OCI-LY1 (cell line): Measurements from ENCODE around the gene PTH1R.

Source experiments
- H2AFZ ChIP-seq: fragments of 200-600 bp; sonication (generic), shearing (Covaris generic); 2 replicates; pipeline ENCODE4 v1.6.0; 2014; ENCODE audit warnings: antibody characterized with exemption, mild to moderate bottlenecking, low read length
- H3F3A ChIP-seq: fragments of 200-600 bp; sonication (generic), shearing (Covaris generic); 2 replicates; pipeline ENCODE4 v1.6.0; 2014; ENCODE audit warnings: mild to moderate bottlenecking, antibody characterized with exemption, low read length, moderate library complexity; ENCODE audit not compliant: insufficient read depth
- H3K27ac ChIP-seq: fragments of 200-600 bp; sonication (generic); 2 replicates; pipeline ENCODE4 v1.5.1; 2014; ENCODE audit warnings: low read length, mixed run types, mild to moderate bottlenecking, low read depth; ENCODE audit not compliant: poor library complexity, severe bottlenecking
- H3K27me3 ChIP-seq: fragments of 200-600 bp; sonication (generic); 2 replicates; pipeline ENCODE4 v1.6.0; 2014; ENCODE audit warnings: antibody characterized with exemption, mild to moderate bottlenecking, low read length, moderate library complexity; ENCODE audit not compliant: insufficient read depth
- H3K36me3 ChIP-seq: fragments of 200-600 bp; sonication (generic); 2 replicates; pipeline ENCODE4 v1.6.1; 2014; ENCODE audit warnings: mild to moderate bottlenecking, antibody characterized with exemption, low read length, moderate library complexity, mixed read lengths; ENCODE audit not compliant: insufficient read depth
- H3K4me1 ChIP-seq: fragments of 200-600 bp; sonication (generic); 2 replicates; pipeline ENCODE4 v1.5.1; 2014; ENCODE audit warnings: mild to moderate bottlenecking, low read length, moderate library complexity; ENCODE audit not compliant: insufficient read depth, severe bottlenecking
- H3K4me2 ChIP-seq: fragments of 200-600 bp; sonication (generic), shearing (Covaris generic); 2 replicates; pipeline ENCODE4 v1.6.1; 2014; ENCODE audit warnings: low read length
- H3K4me3 ChIP-seq: fragments of 200-600 bp; sonication (generic); 2 replicates; pipeline ENCODE4 v1.5.1; 2014; ENCODE audit warnings: low read length, low read depth, mild to moderate bottlenecking, mixed read lengths; ENCODE audit not compliant: poor library complexity, severe bottlenecking
- H3K79me2 ChIP-seq: fragments of 200-600 bp; shearing (Covaris generic); 2 replicates; pipeline ENCODE4 v1.6.1; 2016; ENCODE audit warnings: mixed run types, low read length, mixed read lengths; ENCODE audit not compliant: insufficient read depth
- H3K9ac ChIP-seq: fragments of 200-600 bp; sonication (generic), shearing (Covaris generic); 2 replicates; pipeline ENCODE4 v1.6.1; 2014; ENCODE audit warnings: mild to moderate bottlenecking, low read length, mixed read lengths
- H3K9me2 ChIP-seq: fragments of 200-600 bp; sonication (generic), shearing (Covaris generic); 2 replicates; pipeline ENCODE4 v1.6.1; 2014; ENCODE audit warnings: low read depth, mild to moderate bottlenecking, low read length, mixed read lengths
- H3K9me3 ChIP-seq: fragments of 200-600 bp; shearing (Covaris generic); 2 replicates; pipeline ENCODE4 v1.6.1; 2014; ENCODE audit warnings: low read length, mixed read lengths
- H4K20me1 ChIP-seq: fragments of 200-600 bp; sonication (generic), shearing (Covaris generic); 2 replicates; pipeline ENCODE4 v1.6.0; 2016; ENCODE audit warnings: mild to moderate bottlenecking, low read length; ENCODE audit not compliant: insufficient read depth
- CTCF ChIP-seq: fragments of 200-600 bp; sonication (generic), shearing (Covaris generic); IDR thresholded peaks from 2 replicates; pipeline ENCODE4 v1.5.1; 2017; ENCODE audit warnings: mild to moderate bottlenecking, antibody characterized with exemption, low read length, moderate library complexity, mixed read lengths
- EZH2 ChIP-seq: fragments of 200-600 bp; sonication (generic), shearing (Covaris generic); IDR thresholded peaks from 2 replicates; pipeline ENCODE4 v1.8.0; 2017; ENCODE audit warnings: borderline replicate concordance, mixed run types, mild to moderate bottlenecking, antibody characterized with exemption, low read length, moderate library complexity, mixed read lengths

The PTH1R gene

GRCh38 chr3:46901061-46901460 is 23.5 kb downstream of the PTH1R start:
- H3K4me2 ChIP-seq = no peak overlapping the region
- no peaks in the 10 kb centered on the region for H3K4me1 ChIP-seq

GRCh38 chr3:46901591-46902187 is 24.2 kb downstream of the PTH1R start:
- Histone ChIP-seq H3F3A (no peaks in the 10 kb centered on the region), H3K27ac (no peak overlapping the region), H4K20me1 (no peaks in the 10 kb centered on the region), H3K4me3 (no peak overlapping the region), H3K9me2 (no peaks in the 10 kb centered on the region), H3K27me3 (peaks cover 4% of the 10 kb centered on the region; the same call in 1 of the 2 replicates), H3K79me2 (no peaks in the 10 kb centered on the region), H3K4me2 (no peak overlapping the region), H3K4me1 (no peaks in the 10 kb centered on the region), H3K9me3 (no peaks in the 10 kb centered on the region), H3K9ac (no peak overlapping the region), H3K36me3 (no peaks in the 10 kb centered on the region), H2AFZ (no peak overlapping the region)
- TF ChIP-seq CTCF (no peak), EZH2 (no peak)

More at GRCh38 chr3:46901061-46901460, 23.5 kb downstream of the PTH1R start:
- TF ChIP-seq CTCF (no peak), EZH2 (no peak)
- H3K27ac ChIP-seq = no peak overlapping the region
- no peaks in the 10 kb centered on the region for H4K20me1 ChIP-seq
- no peak overlapping the region for H2AFZ ChIP-seq
- no peaks in the 10 kb centered on the region for H3K79me2 ChIP-seq
- no peaks in the 10 kb centered on the region for H3F3A ChIP-seq
- no peak overlapping the region for H3K4me3 ChIP-seq
- peaks cover 4% of the 10 kb centered on the region; the same call in 1 of the 2 replicates for H3K27me3 ChIP-seq
- no peaks in the 10 kb centered on the region for H3K9me2 ChIP-seq
- H3K9me3 ChIP-seq = no peaks in the 10 kb centered on the region
- H3K36me3 ChIP-seq = no peaks in the 10 kb centered on the region
- H3K9ac ChIP-seq = no peak overlapping the region

- no peak overlapping the region for H3K4me3 ChIP-seq
- H3K79me2 ChIP-seq = no peaks in the 10 kb centered on the region
- H3K4me1 ChIP-seq = no peaks in the 10 kb centered on the region
- no peak overlapping the region for H3K9ac ChIP-seq
- H3K27me3 ChIP-seq = peaks cover 4% of the 10 kb centered on the region; the same call in 1 of the 2 replicates
- H3K9me3 ChIP-seq = no peaks in the 10 kb centered on the region
- H3K27ac ChIP-seq = no peak overlapping the region
- H3K4me2 ChIP-seq = no peak overlapping the region
- H3F3A ChIP-seq = no peaks in the 10 kb centered on the region
- TF ChIP-seq CTCF (no peak), EZH2 (no peak)
- H4K20me1 ChIP-seq = no peaks in the 10 kb centered on the region
- H3K9me2 ChIP-seq = no peaks in the 10 kb centered on the region
- no peak overlapping the region for H2AFZ ChIP-seq
- H3K36me3 ChIP-seq = no peaks in the 10 kb centered on the region
Observed at GRCh38 chr3:46902188-46902631, 24.7 kb downstream of the PTH1R start.
